ENCODE measurements around the gene GRM5.

The GRM5 gene

DNA sequence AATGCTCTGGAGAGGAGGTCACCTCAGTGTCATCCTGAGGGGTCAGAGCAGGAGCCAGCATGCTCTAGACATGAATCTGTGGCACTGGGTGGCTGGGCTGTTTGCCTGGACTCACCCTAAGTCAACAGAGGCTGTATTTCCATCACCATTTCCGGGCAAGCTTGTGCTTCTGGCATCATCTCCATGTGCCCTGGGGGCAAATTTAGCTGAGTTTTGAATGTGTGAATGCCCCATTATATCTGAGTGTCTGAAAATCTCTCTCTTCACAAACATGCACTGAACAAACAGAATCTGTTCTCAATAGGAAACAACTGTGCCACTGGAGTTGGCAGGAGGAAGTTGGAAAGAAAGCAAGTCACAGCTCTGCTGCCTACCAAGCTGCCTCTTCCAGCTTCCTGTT, 356.2 kb downstream of the GRM5 start:
- H3K4me3 ChIP-seq (replicated peaks; ENCODE audit: low read depth, low read length) = no peak overlapping the region
- TF ChIP-seq, protein P1, sequence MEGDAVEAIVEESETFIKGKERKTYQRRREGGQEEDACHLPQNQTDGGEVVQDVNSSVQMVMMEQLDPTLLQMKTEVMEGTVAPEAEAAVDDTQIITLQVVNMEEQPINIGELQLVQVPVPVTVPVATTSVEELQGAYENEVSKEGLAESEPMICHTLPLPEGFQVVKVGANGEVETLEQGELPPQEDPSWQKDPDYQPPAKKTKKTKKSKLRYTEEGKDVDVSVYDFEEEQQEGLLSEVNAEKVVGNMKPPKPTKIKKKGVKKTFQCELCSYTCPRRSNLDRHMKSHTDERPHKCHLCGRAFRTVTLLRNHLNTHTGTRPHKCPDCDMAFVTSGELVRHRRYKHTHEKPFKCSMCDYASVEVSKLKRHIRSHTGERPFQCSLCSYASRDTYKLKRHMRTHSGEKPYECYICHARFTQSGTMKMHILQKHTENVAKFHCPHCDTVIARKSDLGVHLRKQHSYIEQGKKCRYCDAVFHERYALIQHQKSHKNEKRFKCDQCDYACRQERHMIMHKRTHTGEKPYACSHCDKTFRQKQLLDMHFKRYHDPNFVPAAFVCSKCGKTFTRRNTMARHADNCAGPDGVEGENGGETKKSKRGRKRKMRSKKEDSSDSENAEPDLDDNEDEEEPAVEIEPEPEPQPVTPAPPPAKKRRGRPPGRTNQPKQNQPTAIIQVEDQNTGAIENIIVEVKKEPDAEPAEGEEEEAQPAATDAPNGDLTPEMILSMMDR (IDR thresholded peaks at IDR 0.05; ENCODE audit: low read depth, low read length, missing control alignments) = no peak
- no peak for DNase-seq (ENCODE audit: extremely low read depth, low read depth)

DNA sequence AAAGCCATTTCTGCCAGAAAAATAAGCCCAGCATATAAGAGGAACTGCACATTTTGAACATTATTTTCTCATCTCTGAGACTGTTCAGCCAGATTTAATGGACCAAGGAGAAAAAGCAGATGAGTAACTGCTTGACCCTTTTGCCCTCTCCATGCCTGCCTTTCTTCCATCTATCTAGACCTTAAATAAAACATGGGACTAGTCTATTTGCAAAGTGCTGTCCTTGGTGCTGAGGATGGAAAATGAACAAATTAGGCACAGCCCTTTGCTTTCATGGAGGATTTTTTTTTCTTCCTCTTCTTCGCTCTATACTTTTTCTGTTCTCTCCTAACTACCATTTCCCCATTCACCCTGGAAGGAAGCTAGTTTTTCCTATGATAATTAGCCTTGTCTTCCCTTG, 361.3 kb downstream of the GRM5 start:
- no peak for DNase-seq (ENCODE audit: extremely low read depth, low read depth)
- TF ChIP-seq, protein P1 (IDR thresholded peaks at IDR 0.05; ENCODE audit: low read depth, low read length, missing control alignments) = no peak
- H3K4me3 ChIP-seq (replicated peaks; ENCODE audit: low read depth, low read length) = no peak overlapping the region

DNA sequence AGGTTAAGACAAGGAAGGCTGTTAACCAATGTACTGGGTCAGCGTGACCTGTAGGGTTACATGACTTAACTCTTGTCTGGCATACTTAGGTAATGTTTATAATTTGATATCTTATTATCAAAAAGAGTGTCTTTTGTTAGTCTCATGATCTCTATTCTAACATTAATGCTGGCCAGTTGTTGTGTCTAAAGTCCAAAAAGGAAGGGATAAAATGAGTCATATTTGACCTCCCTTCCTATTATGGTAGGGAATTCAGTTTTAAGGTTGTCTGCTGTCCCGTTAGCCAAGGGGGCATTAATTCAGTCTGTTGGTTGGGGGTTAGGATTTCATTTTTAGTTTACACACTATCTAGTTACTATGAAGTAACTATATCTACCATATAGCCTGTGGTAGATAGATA, 364.0 kb downstream of the GRM5 start:
- no peak overlapping the region for H3K4me3 ChIP-seq (replicated peaks; ENCODE audit: low read depth, low read length)
- TF ChIP-seq, protein P1 (IDR thresholded peaks at IDR 0.05; ENCODE audit: low read depth, low read length, missing control alignments) = no peak
- no peak for DNase-seq (ENCODE audit: extremely low read depth, low read depth)

DNA sequence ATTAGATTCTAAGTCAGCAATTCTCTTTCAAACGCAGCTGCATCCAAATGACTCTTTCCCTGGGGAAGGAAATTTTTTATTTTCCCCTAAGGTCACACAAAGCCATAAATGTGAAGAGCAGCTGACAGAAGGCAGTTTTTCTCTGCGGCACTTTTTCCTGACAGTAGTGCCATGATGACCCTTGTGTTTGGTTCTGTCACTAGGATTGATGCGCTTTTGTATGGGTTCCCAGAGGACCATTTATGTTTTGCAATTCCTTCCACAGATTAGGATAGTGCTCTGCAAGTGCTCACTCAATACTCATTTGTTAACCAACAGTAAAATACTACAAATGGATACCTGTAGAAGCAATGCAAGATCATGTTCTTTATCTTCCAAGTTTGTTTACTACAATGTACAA, 368.6 kb downstream of the GRM5 start:
- no peak for DNase-seq (ENCODE audit: extremely low read depth, low read depth)
- no peak overlapping the region for H3K4me3 ChIP-seq (replicated peaks; ENCODE audit: low read depth, low read length)
- TF ChIP-seq, protein P1 (IDR thresholded peaks at IDR 0.05; ENCODE audit: low read depth, low read length, missing control alignments) = no peak

DNA sequence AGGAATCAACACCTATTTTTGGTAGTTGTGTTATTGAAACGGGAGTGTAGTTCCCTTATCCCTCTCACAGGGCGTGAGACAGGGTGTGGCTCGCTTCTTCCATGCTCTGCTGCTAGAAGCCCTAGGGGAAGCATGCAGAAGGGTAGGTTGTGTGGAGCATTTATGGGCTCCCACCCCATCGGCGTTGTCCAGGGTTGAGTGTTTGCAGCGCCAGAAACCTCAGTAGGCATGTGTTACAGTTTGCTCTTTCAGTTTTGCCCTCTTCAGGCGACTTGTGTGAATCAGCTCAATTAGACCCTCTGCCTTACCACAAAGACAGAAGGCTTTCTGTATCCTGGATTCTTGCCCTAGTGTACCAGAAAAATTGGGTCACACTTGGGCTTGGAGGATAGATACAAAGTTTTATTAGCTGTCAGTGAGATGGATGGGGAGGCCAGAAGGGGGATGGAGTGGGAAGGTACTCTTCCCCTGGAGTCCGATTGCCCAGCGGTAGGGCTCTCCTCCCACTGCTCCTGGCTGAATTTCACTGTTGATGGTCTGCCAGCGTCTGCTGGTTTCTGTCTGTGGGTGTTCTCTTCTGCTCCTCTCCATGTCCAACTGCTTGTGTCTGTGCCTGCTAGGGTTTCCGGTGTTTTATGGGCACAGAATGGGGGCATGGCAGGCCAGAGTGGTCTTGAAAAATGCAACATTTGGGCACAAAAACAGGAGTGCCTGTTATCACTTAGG, 369.9 kb downstream of the GRM5 start:
- TF ChIP-seq, protein P1 (IDR thresholded peaks at IDR 0.05; ENCODE audit: low read depth, low read length, missing control alignments) = no peak
- DNase-seq (ENCODE audit: extremely low read depth, low read depth) = no peak
- no peak overlapping the region for H3K4me3 ChIP-seq (replicated peaks; ENCODE audit: low read depth, low read length)

DNA sequence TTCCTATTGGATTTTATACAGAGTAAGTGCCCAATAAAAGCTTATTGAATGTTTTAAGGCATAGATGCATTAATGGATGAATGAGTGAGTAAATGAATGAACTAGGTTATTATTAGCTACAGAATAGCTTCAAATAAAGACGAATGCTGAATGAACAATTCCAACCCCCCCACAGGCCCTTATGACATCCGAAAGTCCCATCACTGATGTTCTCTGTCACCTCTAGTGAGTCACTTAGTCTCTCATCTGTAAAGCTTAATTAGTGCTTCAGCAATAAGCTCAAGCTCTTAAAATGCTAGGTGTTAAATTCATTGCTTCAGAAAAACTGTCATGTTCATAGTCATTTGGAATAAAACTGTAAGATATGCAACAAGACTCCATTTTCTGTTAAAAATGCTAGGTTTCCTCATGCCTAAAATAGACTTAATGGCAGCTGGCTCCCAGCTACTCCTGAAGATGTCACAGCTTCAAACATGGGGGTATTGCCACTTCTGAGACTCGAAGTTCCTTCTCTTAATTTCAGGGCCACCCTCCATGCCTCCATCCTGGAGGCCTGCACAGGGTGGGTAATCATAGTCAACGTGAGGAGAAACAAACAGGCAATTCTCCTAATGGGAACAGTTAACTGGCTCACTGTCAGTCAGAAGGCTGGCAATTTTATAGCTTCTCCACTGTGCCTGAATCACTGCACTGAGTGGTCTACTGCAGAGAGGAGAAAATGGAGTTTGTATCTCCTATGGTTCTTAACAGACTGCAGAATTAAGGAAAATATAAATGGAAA, 373.3 kb downstream of the GRM5 start:
- TF ChIP-seq, protein P1 (IDR thresholded peaks at IDR 0.05; ENCODE audit: low read depth, low read length, missing control alignments) = no peak
- no peak overlapping the region for H3K4me3 ChIP-seq (replicated peaks; ENCODE audit: low read depth, low read length)
- no peak for DNase-seq (ENCODE audit: extremely low read depth, low read depth)
